GM19328 (cell line): Measurements from ENCODE around the gene EPHB1.
"Not testable (repeated sequence)": the region's sequence is repeated elsewhere in the genome, so short reads cannot be mapped to it uniquely, and the experiment has no call there.

Experiments
- ATAC-seq: cut with Tn5 transposase; IDR thresholded peaks from one replicate; pipeline ENCODE4 v1.9.1; 2021; ENCODE audit warnings: mild to moderate bottlenecking, moderate library complexity; ENCODE audit not compliant: unreplicated experiment

Gene EPHB1

DNA sequence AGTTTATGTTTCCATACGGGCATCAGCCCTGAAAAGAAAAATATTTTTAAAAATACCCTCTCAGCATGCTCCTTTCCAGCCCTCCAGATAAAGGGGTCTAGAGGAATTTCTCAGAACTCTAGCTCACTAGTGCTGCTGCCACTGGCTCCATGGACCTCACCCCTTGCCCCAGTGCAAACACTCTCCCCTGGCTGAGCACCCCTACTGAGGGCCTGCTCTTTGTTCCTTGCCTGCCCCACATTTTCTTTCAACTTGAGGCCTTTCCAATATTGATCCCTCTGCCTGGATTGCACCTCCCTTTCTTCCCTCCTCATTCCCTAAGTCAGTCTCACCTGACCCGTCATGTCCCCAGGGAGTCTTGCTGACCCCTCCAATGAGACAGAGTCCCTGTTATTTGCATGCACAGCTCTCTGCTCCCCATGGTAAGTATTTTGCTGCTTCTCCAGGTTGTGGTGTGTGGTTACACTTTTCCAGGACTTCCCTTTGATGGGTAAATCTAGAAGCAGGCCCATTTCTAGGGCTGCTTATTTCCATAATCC lies 196.5 kb downstream of the EPHB1 start:
- no peak for ATAC-seq

DNA sequence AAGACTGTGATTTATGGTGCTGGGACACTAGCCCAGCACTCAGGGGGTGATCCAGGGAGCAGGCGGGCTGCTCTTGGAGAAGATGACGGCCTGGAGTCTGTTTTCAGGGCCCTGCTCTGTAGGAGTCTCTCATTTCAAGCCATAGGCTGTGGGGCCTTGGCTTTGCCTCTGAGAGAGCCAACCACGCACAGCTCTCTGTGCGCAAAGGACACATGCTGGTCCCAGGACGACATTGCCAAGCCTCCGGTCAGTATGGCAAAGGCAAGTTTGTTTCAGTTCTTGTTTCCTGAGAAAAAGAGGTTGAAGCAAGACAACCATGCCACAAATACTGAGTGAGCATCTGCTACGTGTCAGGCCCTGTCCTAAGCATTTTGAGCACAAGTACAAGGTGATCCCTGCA lies 197.1 kb downstream of the EPHB1 start:
- ATAC-seq, result no peak

DNA sequence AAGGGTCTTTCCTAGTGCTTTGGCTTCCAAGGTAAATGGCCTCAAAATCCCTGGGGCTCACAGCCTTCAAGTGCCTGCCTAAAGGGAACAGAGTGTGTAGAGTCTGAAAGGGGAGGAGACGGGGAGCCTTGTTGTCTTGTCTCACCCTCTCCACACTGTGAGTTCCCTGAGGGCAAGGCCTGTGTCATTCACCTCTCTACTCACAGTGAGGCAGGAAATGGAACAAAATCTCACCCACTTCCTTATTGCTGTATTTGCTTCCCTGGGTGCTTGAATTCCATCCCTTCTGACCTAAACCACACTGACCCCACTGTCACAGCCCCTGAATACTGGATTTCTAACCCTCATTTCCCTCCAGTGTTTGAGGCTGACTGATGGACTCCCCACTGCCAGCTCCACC lies 197.5 kb downstream of the EPHB1 start:
- ATAC-seq, result no peak

DNA sequence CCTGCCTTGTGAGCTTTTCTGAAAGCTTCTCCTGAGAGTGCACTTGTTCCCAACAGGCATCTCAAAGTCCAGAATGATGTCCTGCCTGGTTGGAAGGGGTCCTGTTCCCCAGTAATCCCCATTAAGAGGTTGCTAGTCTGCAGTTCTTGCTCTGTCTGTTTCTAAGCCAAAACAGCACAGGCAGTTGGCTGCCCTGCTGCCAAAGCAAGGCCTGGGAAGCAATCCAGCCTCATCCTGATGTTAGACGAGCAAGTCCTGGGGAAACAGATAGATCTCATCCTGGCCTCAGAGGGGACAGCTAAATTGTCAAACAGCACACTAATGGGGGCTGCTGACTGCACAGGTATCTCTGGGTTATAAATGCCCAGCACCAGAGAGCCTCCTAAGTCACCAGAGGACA lies 198.0 kb downstream of the EPHB1 start:
- ATAC-seq, result no peak

DNA sequence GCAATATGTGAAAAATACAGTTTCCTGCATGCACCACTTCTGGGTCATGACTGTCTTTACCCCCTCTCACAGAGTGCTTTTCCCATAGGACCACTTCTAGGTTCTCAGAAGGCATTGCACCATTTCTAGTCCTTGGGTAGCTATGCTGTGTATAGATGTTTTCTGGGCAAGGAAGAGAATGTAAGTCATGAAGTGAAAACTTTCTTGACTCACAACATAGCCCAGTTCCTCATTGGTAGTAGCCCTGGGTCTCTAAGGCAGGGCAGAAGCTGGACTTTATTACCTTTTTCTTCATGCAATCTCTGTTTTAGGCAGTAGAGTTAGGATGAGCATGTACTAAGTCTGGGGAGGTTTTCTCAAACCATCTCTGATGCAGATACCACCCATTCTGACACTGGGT lies 203.1 kb downstream of the EPHB1 start:
- no peak for ATAC-seq

DNA sequence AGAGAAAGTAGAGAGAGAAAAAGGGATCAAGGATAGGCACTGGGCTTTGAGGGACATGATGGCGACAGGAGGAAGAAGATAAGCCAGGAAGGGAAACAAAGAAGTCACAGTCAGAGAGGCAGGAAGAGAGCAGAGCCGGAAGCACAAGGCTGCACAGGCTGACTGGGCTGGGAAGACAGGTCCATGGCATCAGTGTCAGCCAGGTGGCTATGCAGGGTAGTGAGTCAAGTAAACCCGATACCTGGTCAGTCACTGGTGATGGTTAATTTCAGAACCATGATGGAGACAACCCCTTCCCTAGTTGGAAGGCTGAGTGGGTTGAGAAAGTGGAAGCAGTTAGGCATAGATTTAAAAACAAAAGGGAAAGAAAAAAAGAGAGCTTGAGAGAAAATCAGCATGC lies 203.8 kb downstream of the EPHB1 start:
- ATAC-seq, result no peak

DNA sequence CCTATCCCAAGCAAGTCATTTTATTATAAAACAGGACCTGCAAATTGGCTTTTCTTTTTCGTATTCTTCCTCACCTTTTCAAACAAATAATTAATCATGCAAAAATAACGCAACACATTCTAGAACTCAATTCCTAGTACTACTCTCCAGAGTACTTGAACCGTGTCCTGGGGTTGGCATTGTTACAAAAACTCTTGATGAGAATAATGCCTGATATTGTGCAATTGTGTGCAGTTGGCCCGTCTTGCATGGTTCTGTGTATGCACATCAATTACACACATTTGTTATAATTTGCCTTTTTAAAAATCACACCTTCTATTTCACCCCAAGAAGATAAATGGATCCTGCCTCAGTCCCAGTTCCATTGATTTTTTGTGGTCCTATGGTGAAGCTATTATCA lies 205.4 kb downstream of the EPHB1 start:
- ATAC-seq, result no peak

DNA sequence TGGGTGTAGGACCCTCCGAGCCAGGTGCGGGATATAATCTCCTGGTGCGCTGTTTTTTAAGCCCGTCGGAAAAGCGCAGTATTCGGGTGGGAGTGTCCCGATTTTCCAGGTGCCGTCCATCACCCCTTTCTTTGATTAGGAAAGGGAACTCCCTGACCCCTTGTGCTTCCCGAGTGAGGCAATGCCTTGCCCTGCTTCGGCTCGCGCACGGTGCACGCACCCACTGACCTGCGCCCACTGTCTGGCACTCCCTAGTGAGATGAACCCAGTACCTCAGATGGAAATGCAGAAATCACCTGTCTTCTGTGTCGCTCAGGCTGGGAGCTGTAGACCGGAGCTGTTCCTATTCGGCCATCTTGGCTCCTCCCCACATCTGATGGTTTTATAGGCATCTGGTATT lies 210.6 kb downstream of the EPHB1 start:
- ATAC-seq, result not testable (repeated sequence)

DNA sequence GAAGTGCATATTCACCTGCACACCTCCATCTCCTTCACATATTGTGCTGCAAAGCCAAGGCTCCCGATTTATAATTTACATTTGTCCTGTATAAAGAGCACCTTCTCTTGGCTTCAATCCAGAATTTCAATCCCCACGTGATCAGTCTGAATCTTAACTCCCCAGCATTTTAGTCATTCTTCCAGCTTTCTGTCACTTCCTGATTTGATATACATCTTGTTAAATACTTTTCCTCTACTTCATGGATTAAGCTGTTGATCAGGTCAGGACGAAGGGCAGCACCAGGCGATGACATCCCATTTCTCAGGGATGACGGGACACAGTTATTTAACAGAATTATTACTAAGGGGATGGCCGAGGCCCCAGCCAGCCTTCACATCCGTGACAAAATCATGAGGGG lies 212.5 kb downstream of the EPHB1 start:
- no peak for ATAC-seq

DNA sequence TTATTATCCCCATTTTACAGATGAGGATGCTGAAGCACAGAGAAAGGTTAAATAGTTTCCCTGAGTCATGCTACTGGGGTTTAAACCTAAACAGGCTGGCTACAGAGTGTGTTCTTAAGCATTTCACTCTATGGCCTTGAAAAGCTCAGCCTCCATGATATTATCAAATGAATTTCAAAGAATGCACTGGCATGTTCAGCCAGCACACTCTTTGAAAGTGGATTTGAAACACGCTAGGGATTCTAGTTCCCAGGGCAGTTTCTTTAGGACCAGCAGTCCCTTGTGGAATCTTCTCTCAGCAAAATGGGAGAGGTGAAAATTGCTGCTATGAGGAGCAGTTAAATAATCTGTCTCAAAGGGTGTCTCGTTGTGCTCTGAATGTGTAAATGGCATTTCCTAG lies 213.3 kb downstream of the EPHB1 start:
- no peak for ATAC-seq

DNA sequence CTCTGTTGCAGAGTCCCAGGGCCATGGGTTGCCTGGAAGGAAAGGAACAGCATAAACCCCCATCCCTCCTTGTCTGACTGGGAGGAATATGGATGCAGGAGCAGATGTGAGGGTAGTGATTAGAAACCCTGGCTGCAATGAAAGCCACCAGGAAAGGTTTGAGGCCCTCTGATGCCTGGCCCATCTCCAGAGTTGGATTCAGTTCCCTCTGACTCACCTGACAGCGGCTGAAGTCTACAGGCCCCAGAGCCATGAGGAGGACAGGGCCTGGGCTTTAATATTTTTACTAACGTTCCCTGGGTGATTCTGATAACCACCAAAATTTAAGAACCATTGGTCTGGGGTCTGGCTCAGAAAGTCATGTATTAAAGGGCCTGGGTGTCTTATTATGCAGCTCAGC lies 214.0 kb downstream of the EPHB1 start:
- ATAC-seq, result no peak

DNA sequence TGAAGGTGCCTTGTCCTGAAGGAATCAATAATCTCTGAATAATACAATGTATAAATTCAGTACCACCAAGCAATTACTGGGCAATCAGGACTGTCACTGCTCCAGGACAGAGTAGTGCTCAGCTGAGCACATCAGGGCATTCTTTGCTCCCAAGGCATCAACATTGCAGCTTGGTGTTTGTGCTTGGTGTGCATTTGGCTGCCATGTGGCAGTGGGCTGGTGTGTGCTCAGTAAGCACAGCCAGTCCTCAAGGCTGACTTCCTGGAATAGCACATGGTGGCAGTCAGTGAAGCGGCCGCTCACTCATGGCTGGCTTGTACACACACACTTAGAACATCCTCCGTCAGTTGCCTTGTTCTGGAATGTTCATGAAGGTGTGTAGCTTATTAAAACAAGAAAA lies 217.0 kb downstream of the EPHB1 start:
- no peak for ATAC-seq

DNA sequence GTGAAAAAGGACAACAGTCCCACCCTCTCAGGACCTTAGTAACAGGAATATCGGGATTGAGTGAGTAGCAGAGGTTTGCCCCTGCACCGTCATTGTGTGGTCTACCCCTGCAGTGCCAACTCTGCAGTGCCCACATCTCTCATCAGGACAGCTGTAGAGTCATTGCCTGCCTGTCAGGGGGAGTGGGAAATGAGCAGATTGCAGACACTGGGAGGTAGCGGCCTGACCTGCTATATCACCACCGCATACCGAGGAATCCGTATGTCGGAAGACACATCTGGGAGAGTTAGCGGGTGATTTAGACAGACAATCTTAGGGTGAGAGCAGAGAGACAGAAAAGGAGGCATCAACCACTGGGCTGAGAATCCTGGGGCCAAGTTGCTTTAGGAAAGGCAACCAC lies 218.1 kb downstream of the EPHB1 start:
- no peak for ATAC-seq

DNA sequence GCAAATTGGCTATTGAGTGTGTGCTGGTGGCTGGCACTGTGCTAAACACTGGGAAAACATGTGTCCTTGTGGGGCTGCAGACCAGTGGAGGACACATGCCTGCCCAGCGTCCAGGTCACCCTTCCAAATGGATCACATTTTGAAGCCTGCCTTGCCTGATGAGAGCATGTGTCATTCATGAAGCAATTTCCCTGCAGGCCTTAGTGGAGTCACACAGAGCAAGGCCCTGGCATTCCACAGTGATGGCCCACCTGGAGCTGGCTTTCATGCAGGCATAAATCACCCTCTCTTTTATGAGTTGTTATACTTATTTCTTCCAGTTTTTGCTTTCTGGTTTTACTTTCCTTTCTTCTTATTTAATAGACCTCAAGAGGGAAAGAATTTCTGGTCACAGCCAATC lies 219.5 kb downstream of the EPHB1 start:
- ATAC-seq, result no peak

DNA sequence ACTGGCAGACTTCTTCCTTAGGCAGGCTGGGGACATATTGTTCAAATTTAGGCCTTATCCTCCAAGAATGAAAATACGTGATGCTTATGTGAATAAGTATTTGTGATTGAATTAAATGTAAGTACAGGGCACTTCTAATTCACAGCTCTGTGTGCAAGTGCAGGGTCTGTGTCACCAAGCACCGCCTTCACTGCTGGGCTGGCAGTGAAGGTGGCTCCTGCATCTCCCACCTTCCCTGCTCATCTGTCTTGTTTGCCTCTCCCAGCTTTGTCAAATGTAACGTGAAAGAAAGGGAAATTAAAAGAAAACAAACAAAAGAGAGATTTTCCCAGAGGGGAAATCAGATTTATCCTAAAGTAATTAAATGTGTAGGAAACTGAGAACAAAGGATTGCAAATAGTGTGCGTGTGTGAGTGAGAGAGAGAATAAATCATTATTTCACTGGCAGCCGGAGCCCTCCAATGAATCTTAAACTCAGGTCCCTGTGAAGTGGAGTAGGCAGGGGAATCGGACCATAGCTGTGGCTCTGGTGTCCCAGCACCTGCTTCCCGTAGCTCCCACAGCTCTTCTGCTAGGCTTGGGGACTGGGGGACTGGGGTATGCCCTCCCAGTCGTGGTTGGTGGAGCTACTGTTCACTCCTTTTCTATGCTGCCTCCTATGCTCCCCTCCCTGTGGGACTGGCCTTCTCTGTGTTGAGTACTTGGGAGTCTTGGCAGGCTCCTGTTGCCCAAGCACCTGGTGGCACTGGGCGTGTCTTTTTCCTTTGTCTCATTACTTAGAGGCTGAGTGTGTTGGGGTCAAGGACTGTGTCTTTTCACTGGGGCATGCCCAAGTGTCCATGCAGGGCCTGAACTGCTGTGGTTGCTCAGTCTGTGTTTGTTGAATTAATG lies 222.2 kb downstream of the EPHB1 start:
- no peak for ATAC-seq

DNA sequence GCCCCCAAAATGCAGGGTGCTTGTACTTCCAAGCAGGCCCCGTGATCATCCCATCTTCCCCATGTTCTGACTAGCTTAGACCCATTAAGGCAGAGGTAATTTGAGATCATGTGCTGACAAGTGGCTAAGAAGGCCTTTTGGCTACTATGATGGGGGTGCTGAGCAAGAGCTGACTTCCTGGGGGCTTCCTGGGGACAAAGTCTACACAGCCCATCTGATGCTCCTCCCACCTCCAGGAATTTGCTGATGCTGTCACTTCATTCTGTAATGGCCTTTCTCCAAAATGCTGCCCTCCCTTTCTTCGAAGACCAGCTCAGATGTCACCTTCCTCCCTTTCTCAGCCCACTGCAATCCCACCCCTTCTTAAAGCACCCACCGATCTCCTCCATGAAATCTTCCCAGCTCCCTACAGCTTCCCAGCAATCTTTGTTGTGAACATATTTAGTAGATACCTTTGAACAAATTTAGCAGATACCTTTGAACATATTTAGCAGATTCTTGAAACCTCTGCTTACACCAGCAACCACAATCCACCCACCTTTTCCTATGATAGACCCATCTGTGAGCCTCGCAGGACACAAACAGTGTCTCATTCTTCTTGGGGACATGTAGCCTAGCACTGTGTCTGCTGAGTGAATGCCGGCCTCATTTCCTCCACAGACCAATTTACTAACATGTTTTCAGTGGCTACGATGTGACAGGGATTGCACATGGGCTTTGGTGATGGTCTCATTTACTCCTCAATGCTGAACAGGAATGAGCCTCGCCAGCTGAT lies 223.3 kb downstream of the EPHB1 start:
- ATAC-seq, result peak; percentile 81

DNA sequence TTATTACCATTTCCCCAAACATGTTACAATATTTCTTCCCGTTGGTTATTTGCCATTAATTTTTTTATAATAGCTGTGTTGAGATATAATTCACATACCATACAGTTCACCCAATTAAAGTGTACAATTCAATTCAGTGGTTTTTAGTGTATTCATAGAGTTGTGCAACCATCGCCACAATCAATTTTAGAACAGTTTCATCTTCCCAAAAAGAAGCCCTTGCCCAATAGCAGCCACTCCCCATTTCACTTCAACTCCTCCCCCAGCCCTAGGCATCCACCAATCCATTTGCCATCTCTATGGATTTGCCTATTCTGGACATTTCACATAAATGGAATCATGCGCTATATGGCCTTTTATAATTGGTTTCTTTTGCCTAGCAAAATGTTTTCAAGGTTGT lies 225.1 kb downstream of the EPHB1 start:
- ATAC-seq, result no peak

DNA sequence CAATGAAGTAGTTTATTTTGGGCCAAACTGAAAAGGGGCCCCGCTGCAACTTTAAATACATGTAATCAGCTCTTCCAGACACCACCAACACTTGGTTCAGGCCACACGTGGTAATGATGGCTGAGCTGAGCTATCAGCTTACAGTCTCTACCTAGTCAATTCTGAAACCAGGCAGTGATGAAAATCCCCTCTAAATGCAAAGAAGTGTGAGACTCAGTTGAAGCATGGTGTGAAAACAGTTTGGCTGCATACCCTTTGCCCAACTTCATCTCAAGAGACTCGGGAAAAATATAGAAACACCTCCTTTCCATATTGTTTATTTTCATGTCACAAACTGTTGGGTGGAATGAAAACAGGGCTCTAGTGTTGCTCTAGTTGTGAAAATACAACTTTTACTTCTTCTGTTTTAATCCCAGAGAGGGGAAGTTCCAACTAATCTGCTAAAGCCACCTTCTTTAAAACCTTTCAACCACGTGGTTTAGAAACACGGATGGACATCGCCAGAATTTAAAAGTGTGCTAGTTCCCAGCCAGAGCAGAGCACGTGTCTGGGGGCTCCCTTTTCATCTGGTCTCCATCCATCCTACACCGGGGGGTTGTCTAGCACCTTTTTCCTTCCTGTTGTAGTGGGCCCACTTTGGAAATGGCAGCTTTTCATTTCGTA lies 229.1 kb downstream of the EPHB1 start:
- ATAC-seq, result no peak

DNA sequence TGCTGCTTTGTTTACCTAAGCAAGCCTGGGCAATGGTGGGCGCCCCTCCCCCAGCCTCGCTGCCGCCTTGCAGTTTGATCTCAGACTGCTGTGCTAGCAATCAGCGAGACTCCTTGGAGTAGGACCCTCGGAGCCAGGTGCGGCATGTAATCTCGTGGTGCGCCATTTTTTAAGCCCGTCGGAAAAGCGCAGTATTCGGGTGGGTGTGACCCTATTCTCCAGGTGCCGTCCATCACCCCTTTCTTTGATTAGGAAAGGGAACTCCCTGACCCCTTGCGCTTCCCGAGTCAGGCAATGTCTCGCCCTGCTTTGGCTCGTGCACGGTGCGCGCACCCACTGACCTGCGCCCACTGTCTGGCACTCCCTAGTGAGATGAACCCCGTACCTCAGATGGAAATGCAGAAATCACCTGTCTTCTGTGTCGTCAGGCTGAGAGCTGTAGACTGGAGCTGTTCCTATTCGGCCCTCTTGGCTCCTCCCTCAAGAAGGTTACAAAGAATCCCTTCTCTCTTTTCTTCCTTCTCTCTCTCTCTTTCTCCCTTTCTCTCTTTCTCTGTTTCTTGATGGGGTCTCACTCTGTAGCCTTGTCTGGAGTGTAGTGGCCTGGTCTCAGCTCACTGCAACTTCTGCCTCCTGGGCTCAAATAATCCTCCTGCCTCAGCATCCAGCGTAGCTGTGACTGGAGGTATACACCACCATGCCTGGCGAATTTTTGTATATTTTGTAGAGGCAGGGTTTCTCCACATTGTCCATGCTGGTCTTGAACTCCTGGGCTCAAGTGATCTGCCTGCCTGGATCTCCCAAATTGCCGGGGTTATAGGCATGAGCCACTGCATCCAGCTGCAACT lies 235.9 kb downstream of the EPHB1 start:
- not testable (repeated sequence) for ATAC-seq

DNA sequence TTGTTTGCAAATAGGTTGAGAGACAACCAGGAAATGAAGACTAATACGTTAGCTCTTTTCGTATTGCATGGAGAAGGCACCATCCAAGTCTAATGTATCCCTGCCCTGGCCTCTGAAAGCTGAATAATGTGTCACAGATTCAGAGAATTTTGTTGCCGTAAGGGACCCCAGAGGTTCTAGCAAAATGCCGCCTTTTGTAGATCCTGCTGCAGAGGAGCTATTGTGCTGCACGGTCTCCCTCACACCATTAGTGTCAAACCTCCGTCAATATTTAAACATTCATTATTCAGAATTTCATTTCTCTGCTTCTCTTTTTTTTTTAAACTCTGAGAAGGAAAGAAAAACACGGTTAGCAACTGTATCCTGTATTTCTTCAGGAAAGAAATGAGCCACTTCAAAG lies 238.7 kb downstream of the EPHB1 start:
- ATAC-seq, result no peak
